ENCODE results near the gene CD1E.
"Not testable (repeated sequence)": the region's sequence is repeated elsewhere in the genome, so short reads cannot be mapped to it uniquely, and the experiment has no call there.

CD1E gene

DNA sequence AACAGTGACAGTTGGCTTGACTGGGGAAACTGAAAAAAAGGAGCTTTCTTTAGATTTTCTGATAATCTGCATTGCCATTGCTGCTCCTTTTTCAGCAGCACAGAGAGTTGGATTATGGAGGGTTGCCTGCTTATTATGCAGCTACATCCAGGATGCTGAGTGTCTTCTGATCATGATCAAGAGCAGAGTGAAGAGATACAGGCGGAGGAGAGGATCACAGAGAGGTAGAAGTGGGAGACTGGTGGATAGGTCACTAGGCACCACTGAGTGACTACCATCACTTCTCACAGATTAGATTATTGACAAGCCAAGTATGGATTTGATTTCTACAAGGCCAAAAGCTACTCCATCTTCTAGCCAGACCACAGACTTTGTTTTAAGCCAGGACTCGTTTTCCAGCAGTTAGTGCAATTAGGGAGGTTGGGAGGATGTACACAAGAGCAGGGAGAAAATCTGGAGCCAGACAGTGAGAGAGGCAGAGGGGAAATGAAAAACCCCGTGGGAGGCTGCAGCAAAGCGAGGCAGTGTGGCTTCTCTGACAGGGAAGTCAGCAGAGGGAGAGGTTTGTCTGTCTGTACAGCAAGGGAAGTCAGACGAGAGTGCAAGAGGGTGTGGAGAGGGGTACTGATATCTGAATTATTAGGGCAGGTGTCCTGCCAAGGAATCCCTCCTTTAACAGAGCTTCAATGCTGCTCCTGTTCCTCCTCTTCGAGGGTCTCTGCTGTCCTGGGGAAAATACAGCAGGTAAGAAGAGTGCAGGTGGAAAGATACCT is at the start of gene CD1E:
Gene CD1E (plus strand): TSS at position 592 of the 773 bp plus-strand sequence. CDS start 95 bp downstream, at position 687.
- no peak for DNase-seq

DNA sequence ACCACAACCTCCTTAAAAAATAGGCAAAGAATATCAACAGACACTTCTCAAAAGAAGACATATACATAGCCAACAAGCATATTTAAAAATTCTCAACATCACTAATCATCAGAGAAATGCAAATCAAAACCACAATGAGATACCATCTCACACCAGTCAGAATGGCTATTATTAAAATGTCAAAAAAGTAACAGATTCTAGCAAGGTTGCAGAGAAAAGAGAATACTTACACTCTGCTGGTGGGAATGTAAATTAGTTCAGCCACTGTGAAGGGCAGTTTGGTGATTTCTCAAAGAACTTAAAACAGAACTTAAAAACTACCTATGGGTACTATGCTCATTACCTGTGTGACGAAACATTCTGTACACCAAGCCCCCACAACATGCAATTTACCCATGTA is 43.1 kb upstream of the CD1E start:
- DNase-seq, result no peak

DNA sequence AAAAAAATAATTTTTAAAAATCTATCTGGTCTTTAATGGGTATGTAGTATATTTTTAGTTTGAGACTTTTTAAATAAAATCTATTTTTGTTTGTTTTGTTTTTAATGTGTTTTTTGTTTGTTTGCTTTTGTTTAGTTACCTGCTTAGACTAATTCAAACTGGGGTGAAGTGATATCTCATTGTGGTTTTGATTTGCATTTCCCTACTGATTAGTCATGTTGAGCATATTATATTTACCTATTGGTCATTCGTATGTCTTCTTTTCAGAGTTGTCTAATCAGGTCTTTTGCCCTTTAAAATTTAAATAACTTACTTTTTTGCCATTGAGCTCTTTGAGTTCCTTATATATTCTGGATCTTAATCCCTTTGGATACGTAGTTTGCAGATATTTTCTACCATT is 42.6 kb upstream of the CD1E start:
- DNase-seq, result no peak

DNA sequence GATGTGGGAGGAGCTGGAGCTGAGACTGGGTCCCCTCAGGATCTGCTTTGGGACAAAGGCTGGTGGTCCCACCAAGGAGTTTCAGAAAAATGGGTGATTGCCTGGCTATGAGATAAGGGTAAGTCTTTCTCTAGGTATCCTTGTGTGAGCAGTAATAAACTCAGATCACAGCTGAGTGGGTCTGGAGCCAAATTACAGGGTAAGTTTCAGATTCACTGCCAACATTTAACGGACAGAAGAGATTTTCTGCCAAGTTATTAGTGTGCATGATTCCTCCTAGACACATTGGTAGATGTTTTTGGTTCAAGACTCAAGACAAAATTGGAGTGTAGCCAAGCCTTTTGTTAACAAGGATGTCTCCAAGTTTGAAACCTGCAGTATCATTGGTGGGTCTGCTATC is 29.8 kb upstream of the CD1E start:
- no peak for DNase-seq

DNA sequence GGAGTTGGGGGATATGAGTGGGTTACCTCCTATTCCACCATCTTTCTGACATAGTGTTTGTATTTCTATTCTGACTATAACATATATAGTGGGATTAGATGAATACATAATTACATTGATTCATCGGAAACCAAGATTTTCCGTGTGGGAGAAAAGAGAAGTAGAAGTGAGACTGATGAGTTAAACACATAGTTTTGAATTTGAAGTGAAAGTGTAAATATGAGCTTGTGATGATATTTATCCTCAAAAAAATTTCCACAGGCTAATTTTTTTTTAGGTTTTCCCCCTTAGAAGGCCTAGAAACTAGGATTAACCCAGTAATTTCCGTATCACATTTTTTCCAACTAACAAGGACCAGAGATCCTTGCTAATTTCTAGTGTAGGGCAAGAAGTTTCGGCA is 29.3 kb upstream of the CD1E start:
- no peak for DNase-seq

DNA sequence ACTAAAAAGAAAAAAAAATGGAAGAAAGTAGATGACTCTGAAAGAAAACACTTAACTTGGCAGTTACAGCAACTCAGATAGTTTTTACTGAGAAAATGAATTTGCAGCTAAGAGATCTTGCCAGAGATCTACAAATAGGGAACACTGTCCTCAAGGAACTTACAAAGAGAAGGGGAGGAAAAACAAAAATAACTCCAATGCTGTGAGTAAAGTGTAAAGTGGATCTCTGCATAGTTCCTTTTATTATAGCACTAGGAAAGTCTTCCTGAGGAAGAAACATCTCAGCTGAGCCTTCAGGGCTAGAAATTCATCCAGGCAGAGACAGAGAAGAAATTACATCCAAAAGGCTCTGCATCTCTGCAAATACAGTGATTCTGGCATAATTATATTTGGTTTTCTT is 26.2 kb upstream of the CD1E start:
- no peak for DNase-seq

DNA sequence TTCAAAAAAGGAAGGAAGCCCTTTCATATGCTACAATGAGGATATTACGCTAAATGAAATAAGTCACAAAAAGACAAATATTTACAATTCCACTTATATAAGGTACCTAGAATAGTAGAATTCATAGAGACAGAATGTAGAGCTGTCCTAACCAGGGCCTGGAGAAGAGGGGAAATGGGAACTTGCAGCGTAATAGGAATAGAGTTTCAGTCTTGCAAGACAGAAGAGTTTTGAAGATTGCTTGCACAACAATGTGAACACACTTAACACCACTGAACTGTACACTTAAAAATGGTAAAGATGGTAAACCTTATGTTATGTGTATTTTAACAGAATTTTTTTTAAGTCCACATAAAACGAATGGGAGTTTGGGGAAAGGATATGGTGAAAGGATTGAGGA is 25.3 kb upstream of the CD1E start:
- no peak for DNase-seq

DNA sequence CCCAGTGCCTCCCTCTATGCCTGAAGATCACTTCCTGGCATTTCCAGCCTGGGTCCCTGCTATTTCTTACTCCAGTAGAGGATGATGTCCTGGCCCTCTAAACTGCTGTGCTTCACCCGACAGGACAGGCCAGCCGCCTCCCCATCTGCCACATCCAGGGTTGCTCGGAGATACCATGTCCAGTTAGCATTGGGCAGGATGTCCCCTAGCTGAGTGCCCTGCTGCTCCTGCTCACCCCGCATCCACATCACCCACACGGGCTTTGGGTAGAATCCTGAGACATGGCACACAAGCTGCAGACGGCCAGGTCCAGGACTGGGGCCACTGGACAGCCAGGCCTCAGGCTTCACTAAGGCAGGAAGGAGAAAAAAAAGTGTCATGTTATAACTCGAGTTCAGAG is 24.4 kb upstream of the CD1E start:
- DNase-seq, result no peak

DNA sequence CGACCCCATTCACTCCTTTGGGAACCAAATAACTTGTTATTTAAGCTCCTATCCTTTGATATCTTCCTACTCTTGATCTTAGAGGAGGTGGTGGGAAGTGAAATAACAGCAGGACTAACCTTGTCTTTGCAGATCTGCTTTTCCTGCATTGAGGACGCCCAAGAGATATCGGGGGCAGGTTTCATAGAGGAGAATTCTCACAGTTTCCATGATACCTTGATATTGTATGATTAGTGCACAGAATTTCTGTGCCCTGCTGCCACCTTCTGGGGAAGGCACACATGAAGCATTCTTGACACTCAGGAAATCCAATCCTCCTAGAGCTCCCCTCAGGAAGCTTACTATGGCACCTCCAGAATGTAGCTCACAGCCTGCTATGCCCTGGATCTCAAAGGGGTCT is 24.0 kb upstream of the CD1E start:
- DNase-seq, result peak; percentile 40

DNA sequence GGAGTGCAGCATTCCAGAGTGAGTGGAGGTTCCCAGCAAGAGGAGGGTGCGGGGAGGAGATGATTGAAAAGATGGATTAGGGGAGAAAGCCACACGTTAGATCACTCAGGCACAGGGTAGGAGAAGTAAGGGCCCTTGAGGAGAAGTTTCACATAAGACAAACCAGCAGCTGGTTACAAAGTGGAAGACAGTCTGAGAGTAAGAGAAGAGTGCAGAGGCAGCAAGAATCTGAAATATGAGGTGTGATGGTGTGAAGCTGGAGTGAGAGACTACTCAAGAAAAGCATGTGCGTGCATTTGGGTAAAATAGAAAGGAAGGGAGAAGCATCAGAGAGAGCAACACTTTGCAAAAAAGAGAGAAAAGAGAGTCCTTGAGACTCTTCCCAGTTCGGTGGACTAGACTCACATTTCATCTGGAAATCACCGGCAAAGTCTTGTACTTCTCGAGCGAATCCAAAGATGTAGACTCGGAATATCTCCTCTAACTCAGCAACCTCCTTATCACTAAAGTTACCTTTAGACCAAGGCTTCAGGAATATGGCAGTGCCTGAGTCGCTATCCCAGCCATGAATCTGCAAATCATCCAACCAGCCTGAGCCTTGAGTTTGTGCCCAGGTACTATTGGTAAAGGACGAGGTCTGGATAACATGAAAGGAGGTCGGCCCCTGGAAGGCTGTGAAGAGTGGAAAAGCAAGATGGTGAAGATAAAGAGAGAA is 23.1 kb upstream of the CD1E start:
- no peak for DNase-seq

DNA sequence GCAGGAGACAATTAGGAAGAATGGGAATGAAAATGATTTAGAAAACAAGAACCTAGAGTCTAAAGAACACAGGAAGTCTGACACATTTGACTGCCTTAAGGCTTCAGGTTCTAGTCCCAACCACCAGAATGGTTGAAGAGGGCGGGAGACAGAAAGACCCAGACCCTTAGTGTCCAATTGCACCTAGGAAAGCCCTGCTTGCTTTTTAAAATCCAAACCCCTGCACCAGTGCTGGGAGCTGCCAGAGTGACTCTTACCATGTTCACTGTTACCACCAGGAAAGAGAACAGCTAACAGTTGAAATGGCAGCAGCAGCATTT is 22.6 kb upstream of the CD1E start:
- DNase-seq, result no peak

DNA sequence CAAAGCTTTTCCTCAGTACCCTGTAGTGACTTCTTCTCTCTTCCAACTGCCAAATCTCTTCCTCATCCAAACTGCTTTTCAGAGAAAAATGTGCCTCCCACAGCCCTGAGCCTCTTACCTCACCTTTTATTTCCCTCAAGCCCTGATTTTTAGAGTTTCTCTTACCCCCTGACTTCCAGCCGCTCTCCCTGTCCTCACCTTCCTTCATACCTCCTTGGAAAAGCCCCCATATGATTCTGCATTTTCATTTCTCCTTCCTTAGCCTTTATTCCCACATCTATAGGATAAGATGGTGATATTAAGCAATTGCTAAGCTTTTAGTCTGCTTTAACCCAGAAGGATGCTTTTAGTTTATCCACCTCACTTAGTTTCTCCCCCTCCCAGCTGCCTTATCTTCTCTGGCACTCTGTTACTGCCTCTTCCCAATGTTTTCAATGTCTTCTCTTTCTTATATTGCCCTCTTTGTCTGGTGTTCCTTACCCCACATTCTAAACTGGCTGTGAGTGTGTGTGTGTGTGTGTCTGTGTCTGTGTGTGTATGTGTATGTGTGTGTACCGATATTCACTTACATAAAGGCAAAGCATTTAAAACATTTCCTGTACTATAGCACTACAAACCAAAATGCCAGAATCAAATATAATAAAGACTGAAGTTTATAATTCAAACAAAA is 22.1 kb upstream of the CD1E start, which contains the start of gene CD1B:
Gene CD1B (minus strand): TSS at position 51 of the 670 bp plus-strand sequence. CDS start 108 bp downstream, outside the sequence.
- DNase-seq, result no peak

DNA sequence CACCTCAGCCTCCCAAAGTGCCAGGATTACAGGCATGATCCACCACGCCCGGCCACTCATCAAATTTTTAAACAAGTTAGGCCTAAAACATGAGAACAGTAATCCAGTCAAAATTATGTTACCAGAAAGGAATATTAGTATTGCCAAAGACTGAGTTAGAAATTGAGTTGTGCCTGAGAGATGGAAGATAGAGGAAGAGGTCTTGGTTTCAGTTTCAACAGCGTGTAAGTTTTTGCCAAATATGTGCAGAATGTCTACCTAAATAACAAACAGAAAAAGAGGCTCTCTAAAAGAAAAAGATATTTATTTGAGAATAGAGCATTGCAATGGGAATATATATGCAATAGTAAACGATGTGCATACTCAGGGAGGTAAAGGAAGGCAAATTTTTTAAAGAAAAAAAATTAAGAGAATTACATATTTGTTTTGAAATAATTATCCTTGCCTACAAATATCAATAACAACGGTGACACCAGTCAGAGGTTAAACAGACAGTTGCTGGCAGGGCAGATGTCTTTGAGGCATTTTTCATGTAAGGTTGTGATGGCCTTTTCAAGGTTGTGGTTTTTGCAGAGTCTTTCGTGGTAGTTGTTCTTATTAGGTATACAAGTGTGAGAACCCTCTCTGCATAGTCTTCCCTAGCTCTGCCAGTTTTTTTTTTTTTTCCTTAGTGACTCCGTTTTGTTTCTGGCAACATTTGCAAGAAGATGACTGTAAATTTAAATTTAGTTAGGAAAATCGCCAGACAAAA is 20.1 kb upstream of the CD1E start:
- no peak for DNase-seq

DNA sequence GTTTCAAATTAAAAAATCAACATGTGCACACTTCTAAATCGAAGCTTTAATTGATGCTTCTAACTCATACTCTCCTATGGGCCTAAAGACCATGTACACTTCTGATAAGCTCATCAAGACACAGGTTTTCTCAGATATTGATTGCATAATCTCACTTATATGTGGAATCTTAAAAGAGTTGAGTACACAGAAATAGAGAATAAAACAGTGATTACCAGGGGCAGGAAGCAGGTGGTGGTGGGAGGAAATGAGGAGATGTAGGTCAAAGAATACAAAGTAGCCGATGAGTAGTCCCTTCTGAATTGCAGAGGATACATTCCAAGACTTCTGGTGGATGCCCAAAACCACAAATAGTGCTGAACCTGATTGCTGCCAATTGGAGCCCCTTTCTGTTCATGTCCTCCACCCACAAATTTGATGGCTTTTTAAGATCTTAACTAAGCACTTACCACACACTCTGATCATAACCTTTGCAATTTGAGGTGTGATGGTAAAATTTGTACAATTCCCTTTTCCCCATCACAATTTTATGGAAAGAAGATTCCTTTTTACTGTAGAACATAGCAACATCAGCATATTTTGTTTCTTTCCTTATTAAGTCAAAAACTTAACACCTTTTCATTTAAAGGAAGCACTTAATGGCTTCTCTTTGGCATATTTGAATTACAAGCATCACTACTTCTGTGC is 19.0 kb upstream of the CD1E start:
- no peak for DNase-seq

DNA sequence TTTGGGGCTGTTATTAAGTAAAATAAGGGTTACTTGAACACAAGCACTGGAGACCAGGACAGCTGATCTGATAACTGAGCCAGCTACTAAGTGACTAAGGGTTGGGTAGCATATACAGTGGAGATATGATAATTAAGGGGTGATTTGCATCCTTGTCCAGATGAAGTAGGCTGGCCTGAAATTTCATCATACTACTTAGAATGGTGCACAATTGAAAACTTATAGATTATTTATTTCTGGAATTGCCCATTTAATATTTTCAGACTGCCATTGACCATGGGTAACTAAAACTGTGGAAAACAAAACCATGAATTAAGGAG is 18.5 kb upstream of the CD1E start:
- no peak for DNase-seq

DNA sequence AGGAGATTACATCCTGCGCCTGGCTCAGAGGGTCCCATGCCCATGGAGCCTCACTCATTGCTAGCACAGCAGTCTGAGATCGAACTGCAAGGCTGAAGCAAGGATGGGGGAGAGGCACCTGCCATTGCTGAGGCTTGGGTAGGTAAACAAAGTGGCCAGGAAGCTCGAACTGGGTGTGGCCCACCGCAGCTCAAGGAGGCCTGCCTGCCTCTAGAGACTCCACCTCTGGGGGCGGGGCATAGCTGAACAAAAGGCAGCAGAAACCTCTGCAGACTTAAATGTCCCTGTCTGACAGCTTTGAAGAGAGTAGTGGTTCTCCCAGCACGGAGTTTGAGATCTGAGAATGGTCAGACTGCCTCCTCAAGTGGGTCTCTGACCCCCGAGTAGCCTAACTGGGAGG is 17.3 kb upstream of the CD1E start:
- peak; percentile 4 for DNase-seq

DNA sequence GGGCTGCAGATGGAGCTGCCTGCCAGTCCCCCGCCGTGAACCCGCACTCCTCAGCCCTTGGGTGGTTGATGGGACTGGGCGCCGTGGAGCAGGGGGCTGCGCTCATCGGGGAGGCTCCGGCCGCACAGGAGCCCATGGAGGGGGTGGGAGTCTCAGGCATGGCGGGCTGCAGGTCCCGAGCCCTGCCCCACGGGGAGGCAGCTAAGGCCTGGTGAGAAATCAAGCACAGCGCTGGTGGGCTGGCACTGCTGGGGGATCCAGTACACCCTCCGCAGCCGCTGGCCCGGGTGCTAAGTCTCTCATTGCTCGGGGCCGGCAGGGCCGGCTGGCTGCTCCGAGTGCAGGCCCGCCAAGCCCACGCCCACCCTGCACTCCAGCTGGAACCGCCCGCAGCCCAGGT is 4.7 kb upstream of the CD1E start:
- not testable (repeated sequence) for DNase-seq

DNA sequence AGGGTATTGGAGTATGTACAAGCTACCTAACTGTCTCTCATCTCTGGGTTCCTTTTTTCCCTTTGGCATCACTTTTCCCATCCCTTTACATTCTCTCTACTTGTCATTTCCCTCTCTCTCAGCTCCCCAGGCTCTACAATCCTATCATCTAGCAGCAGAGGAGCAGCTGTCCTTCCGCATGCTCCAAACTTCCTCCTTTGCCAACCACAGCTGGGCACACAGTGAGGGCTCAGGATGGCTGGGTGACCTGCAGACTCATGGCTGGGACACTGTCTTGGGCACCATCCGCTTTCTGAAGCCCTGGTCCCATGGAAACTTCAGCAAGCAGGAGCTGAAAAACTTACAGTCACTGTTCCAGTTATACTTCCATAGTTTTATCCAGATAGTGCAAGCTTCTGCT is 561 bp downstream of the CD1E start:
- DNase-seq, result no peak

DNA sequence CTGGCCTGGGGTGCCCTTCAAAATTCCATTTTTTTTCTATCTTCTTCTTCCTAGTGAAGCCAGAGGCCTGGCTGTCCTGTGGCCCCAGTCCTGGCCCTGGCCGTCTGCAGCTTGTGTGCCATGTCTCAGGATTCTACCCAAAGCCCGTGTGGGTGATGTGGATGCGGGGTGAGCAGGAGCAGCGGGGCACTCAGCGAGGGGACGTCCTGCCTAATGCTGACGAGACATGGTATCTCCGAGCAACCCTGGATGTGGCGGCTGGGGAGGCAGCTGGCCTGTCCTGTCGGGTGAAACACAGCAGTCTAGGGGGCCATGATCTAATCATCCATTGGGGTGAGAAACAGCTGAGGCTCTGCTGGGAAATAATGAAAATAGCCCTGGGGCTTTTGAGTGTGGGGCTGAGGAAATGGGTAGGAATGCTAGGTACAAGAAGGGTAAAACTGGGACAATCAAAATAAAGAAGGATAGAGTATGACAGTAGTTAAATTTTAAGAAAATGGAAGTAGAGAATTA is 2.1 kb downstream of the CD1E start:
- DNase-seq, result no peak

DNA sequence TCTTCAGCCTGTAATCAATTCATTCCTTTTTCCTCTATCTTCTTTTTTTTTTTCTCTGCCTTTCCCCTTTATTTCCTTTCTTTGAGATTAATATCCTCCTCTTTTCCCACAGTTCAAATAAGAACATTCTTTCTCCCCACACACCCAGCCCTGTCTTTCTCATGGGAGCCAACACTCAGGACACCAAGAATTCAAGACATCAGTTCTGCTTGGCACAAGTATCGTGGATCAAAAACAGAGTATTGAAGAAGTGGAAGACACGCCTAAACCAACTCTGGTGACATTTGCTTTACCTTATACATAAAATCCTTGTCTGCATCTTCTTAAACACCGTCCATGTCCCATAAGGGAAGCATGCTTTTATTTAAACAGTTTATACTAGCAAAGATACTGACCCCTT is 2.9 kb downstream of the CD1E start:
- DNase-seq, result no peak

DNA sequence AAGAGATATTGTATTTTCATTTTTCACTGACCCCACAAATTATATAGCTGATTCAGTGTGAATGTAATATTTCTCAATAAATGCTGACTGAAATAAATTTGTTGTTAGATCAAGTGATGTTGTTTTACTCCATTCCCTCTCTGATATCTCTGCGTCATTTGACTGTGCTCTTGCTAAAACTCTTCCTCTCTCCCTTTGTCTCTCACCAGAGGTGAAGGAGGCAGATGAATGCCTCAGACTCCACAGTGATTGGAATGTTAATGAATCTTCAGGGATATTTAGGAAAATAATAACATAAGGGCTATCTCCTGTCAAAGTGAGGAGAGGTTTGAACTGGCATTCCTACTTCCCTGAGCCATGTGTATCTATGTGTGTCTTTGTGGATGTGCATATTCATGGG is 3.7 kb downstream of the CD1E start:
- no peak for DNase-seq

DNA sequence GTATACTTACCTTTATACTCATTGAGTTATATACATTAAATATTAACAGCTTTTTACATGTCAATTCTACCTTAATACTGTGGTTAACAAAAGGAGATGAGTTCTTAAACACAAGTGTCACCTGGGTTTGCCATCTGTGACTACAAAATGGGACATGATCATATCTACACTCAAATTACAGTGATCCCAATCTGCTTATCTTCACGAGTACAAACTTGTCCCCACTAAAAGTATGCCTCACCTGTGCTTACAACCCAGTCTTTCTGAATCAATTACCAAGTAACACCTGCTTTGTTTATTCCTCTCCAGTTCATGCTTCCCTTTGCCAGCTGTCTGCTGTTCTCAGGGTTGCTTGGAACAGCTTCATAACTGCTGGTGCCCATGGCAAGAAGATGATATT is 8.8 kb downstream of the CD1E start:
- no peak for DNase-seq

DNA sequence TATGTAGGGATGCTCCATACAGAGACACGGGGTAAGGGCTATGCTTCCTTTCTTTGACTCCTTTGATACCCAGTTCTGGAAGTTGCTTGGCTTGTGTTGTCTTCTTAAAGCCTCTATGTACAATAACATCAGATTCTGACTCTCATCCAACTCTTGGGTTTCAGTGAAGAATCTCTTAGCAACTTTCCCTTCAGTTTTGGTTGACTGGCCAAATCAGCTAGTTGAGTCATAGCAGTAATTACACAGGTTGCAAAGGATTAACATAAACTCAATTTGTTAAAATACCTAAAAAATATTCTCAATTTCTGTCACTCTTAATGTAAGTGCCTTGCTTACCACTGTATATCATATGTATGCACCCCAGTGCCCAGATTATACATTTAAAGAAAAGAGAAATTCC is 9.2 kb downstream of the CD1E start:
- DNase-seq, result no peak
